GM10248 (cell line): Measurements from ENCODE around the gene KAZN.

Source experiments
- CTCF ChIA-PET: fragments of 300-600 bp; sonication (Branson Sonifier 250); formaldehyde crosslinking; extraction: SDS; loops from one replicate; lab custom pipeline; 2021; ENCODE audit warnings: antibody characterized with exemption; lab: Yijun Ruan, JAX
- POLR2A ChIA-PET: fragments of 350-650 bp; sonication (Branson Sonifier 250); formaldehyde crosslinking; extraction: SDS; loops from one replicate; lab custom pipeline; 2020; ENCODE audit warnings: antibody characterized with exemption; lab: Yijun Ruan, JAX
- DNase-seq: peaks from one replicate; pipeline ENCODE4 v3.0.0; 2012; ENCODE audit errors: extremely low spot score
- CTCF ChIP-seq: IDR thresholded peaks from 2 replicates; pipeline ENCODE4 v1.5.1; 2012; ENCODE audit warnings: mild to moderate bottlenecking, low read depth; ENCODE audit errors: extremely low read depth, missing control alignments, control extremely low read depth

KAZN gene

GRCh38 chr1:14666373-14666772 is 67.9 kb downstream of the KAZN start:
- ChIA-PET POLR2A (no interaction called here), CTCF (no interaction called here)
- TF ChIP-seq CTCF = no peak
- no peak for DNase-seq

- ChIA-PET CTCF (no interaction called here), POLR2A (no interaction called here)
- no peak for DNase-seq
- no peak for TF ChIP-seq CTCF
Measured at GRCh38 chr1:14666962-14667650, 68.6 kb downstream of the KAZN start.

- ChIA-PET CTCF (no interaction called here), POLR2A (no interaction called here)
- no peak for DNase-seq
- TF ChIP-seq CTCF = no peak
Measured at GRCh38 chr1:14667651-14667984, 69.1 kb downstream of the KAZN start.

GRCh38 chr1:14668538-14668937 is 70.1 kb downstream of the KAZN start:
- TF ChIP-seq CTCF = no peak
- no peak for DNase-seq
- POLR2A ChIA-PET = no interaction called here
- CTCF ChIA-PET = no interaction called here

GRCh38 chr1:14672005-14672404 is 73.5 kb downstream of the KAZN start:
- DNase-seq = no peak
- no peak for TF ChIP-seq CTCF
- CTCF ChIA-PET = interaction anchor here (1.2 kb wide), 1 partner anchor 11 kb away, joined by 4 read pairs; no protein-coding TSS in a partner anchor
- POLR2A ChIA-PET = no interaction called here

GRCh38 chr1:14674030-14674429 is 75.5 kb downstream of the KAZN start:
- CTCF ChIA-PET = interaction anchor here (1.0 to 2.8 kb wide), 2 partner anchors 12 kb away, joined by 3 to 10 read pairs; no protein-coding TSS in a partner anchor
- no peak for TF ChIP-seq CTCF
- POLR2A ChIA-PET = no interaction called here
- DNase-seq = no peak
